ENCODE results near the gene DCP2.

Gene DCP2

GRCh38 chr5:113022661-113023060, 46.1 kb downstream of the DCP2 start:
- H3K4me2 ChIP-seq (ENCODE audit: low read length), result no peak overlapping the region
- peaks cover 54% of the 10 kb centered on the region for H3K36me3 ChIP-seq (ENCODE audit: insufficient read depth, low read length)

DNA sequence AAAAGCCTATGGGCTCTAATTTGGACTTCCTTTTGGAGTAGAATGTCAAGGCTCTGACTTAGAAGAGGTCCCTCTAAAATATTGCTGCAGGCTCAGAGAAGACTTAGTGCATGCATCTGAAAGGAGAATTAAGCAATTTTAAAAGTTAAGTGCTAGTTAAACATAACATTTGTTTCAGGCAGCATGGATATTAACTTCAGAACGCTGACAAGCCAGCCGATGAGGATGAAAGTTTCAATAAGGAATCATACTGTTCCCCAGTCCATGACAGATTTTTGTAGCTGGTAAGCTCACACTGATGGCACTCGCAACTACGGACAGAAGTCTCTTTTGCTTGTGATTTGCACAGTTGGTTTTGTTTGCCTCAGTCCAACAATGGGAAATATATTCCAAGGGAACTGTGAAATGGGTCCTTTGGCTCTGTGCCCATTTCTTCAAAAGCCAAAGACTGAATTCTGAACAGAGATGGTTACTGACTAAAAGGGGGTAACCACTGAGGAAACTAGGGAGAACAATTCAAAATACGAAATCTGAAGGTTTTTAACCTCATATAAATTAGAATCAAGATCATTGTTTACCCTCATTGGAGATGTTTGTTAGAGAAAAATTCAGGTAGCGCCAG, 47.6 kb downstream of the DCP2 start:
- peaks cover 25% of the 10 kb centered on the region for H3K4me1 ChIP-seq (ENCODE audit: insufficient read depth, low read length, severe bottlenecking)
- no peak overlapping the region for H3K27ac ChIP-seq (ENCODE audit: low read depth, low read length, poor library complexity, severe bottlenecking)

More at GRCh38 chr5:113022661-113023060, 46.1 kb downstream of the DCP2 start:
- Histone ChIP-seq H3K9me3 (ENCODE audit: low read length) (no peaks in the 10 kb centered on the region), H2AFZ (ENCODE audit: low read length) (no peak overlapping the region), H3K27ac (ENCODE audit: low read depth, low read length, poor library complexity, severe bottlenecking) (peak overlapping the region; percentile 15), H3K4me3 (ENCODE audit: low read depth, low read length, poor library complexity, severe bottlenecking) (no peak overlapping the region), H3K27me3 (ENCODE audit: insufficient read depth, low read length) (no peaks in the 10 kb centered on the region), H3F3A (ENCODE audit: insufficient read depth, low read length) (no peaks in the 10 kb centered on the region), H3K4me1 (ENCODE audit: insufficient read depth, low read length, severe bottlenecking) (peaks cover 25% of the 10 kb centered on the region), H4K20me1 (ENCODE audit: insufficient read depth, low read length) (no peaks in the 10 kb centered on the region), H3K79me2 (ENCODE audit: insufficient read depth, low read length) (no peaks in the 10 kb centered on the region), H3K9ac (ENCODE audit: low read length) (no peak overlapping the region), H3K9me2 (ENCODE audit: low read depth, low read length) (no peaks in the 10 kb centered on the region)
- TF ChIP-seq EZH2 (IDR thresholded peaks at IDR 0.05; ENCODE audit: borderline replicate concordance, low read length), result no peak
- TF ChIP-seq CTCF (IDR thresholded peaks at IDR 0.05; ENCODE audit: low read length), result no peak

GRCh38 chr5:113025596-113025995, 49.0 kb downstream of the DCP2 start:
- Histone ChIP-seq H4K20me1 (ENCODE audit: insufficient read depth, low read length) (no peaks in the 10 kb centered on the region), H3K4me2 (ENCODE audit: low read length) (no peak overlapping the region), H3F3A (ENCODE audit: insufficient read depth, low read length) (no peaks in the 10 kb centered on the region), H3K9me2 (ENCODE audit: low read depth, low read length) (no peaks in the 10 kb centered on the region), H3K27me3 (ENCODE audit: insufficient read depth, low read length) (no peaks in the 10 kb centered on the region), H3K9me3 (ENCODE audit: low read length) (no peaks in the 10 kb centered on the region), H3K36me3 (ENCODE audit: insufficient read depth, low read length) (peaks cover 26% of the 10 kb centered on the region), H3K9ac (ENCODE audit: low read length) (no peak overlapping the region), H3K79me2 (ENCODE audit: insufficient read depth, low read length) (no peaks in the 10 kb centered on the region), H3K4me3 (ENCODE audit: low read depth, low read length, poor library complexity, severe bottlenecking) (no peak overlapping the region), H2AFZ (ENCODE audit: low read length) (no peak overlapping the region), H3K4me1 (ENCODE audit: insufficient read depth, low read length, severe bottlenecking) (peaks cover 23% of the 10 kb centered on the region), H3K27ac (ENCODE audit: low read depth, low read length, poor library complexity, severe bottlenecking) (no peak overlapping the region)
- no peak for TF ChIP-seq CTCF (IDR thresholded peaks at IDR 0.05; ENCODE audit: low read length)
- no peak for TF ChIP-seq EZH2 (IDR thresholded peaks at IDR 0.05; ENCODE audit: borderline replicate concordance, low read length)

More for the DNA sequence above, 47.6 kb downstream of the DCP2 start:
- no peak overlapping the region for H2AFZ ChIP-seq (ENCODE audit: low read length)
- H3K9me2 ChIP-seq (ENCODE audit: low read depth, low read length), result no peaks in the 10 kb centered on the region
- TF ChIP-seq EZH2 (IDR thresholded peaks at IDR 0.05; ENCODE audit: borderline replicate concordance, low read length) (no peak), CTCF (IDR thresholded peaks at IDR 0.05; ENCODE audit: low read length) (no peak)
- no peaks in the 10 kb centered on the region for H3K27me3 ChIP-seq (ENCODE audit: insufficient read depth, low read length)
- no peaks in the 10 kb centered on the region for H3K79me2 ChIP-seq (ENCODE audit: insufficient read depth, low read length)
- no peak overlapping the region for H3K4me2 ChIP-seq (ENCODE audit: low read length)
- no peaks in the 10 kb centered on the region for H3F3A ChIP-seq (ENCODE audit: insufficient read depth, low read length)
- no peak overlapping the region for H3K4me3 ChIP-seq (ENCODE audit: low read depth, low read length, poor library complexity, severe bottlenecking)
- H3K9ac ChIP-seq (ENCODE audit: low read length), result no peak overlapping the region
- no peaks in the 10 kb centered on the region for H4K20me1 ChIP-seq (ENCODE audit: insufficient read depth, low read length)
- H3K36me3 ChIP-seq (ENCODE audit: insufficient read depth, low read length), result peaks cover 40% of the 10 kb centered on the region
- no peaks in the 10 kb centered on the region for H3K9me3 ChIP-seq (ENCODE audit: low read length)

All from OCI-LY1 (cell line).